Uterus (tissue), 4 donors: Measurements from ENCODE around the gene TAX1BP1. TPM values are rescaled to one million over a fixed set of nuclear protein-coding genes. Genes with fewer than 3 reads are reported as not detected.

Experiments used
- DNase-seq, 2 donors: peaks; one replicate each; pipeline ENCODE4 v3.0.0-alpha.2; 2019 to 2020
- H3K27ac ChIP-seq, 2 donors: fragments of 200-600 bp; sonication (generic); 1 replicate in 1 of 2; 2 replicates in 1 of 2; pipeline ENCODE4 v1.5.1; 2016 to 2018
- H3K27me3 ChIP-seq, 2 donors: fragments of 200-600 bp; sonication (generic); one replicate each; pipeline ENCODE4 v1.5.1; 2018 to 2019; ENCODE audit warnings: control low read depth in 1 of 2
- H3K36me3 ChIP-seq, 2 donors: fragments of 200-600 bp; sonication (generic); one replicate each; pipeline ENCODE4 v1.5.1; 2019; ENCODE audit warnings: control low read depth in 1 of 2
- H3K4me1 ChIP-seq, 2 donors: fragments of 200-600 bp; sonication (generic); one replicate each; pipeline ENCODE4 v1.5.1; 2018 to 2019; ENCODE audit warnings: control low read depth in 1 of 2
- H3K4me3 ChIP-seq, 2 donors: fragments of 200-600 bp; sonication (generic); 1 replicate in 1 of 2; 2 replicates in 1 of 2; pipeline ENCODE4 v1.5.1; 2018 to 2019; ENCODE audit warnings: mild to moderate bottlenecking in 1 of 2
- H3K9me3 ChIP-seq, 2 donors: fragments of 200-600 bp; sonication (generic); one replicate each; pipeline ENCODE4 v1.5.1; 2019; ENCODE audit warnings: control low read depth in 1 of 2
- POLR2A ChIP-seq, 2 donors: fragments of 450-650 bp; IDR thresholded peaks; one replicate each; pipeline ENCODE4 v1.6.1; 2016; ENCODE audit warnings: antibody characterized with exemption in 2 of 2, mild to moderate bottlenecking in 1 of 2, moderate library complexity in 1 of 2
- intact Hi-C: fragments of 100-400 bp; cut with DNase I; formaldehyde crosslinking; loops from one replicate; pipeline ENCODE4 v1.15.1; 2023; ENCODE audit warnings: low total_unique reads
- total RNA-seq, 4 donors: library from RNA; depleted of rRNA in 3 of 4; stranded (reverse); fragments of >200 nt in 3 of 4; gene quantifications; one replicate each; pipeline versions ENCODE4 v1.1.0 to v1.2.4, GENCODE V29; 2014 to 2023
- TF ChIP-seq, protein P1 (sequence below), 4 experiments: fragments of 200-600 bp in 2 of 4; fragments of 450-650 bp in 2 of 4; sonication (generic) in 2 of 4; IDR thresholded peaks; one replicate each; pipeline ENCODE4 v1.5.1; 2016 to 2019; ENCODE audit warnings: antibody characterized with exemption in 4 of 4, mild to moderate bottlenecking in 2 of 4, moderate library complexity in 1 of 4
- donor health status: DM: yes; HTN: yes; CAD: no.

The TAX1BP1 gene
- total RNA-seq, 4 donors from 2014 or later: 46.4 to 121 (median 77.3) TPM

GRCh38 chr7:27870595-27870994 lies 130.6 kb downstream of the TAX1BP1 start:
- H3K36me3 ChIP-seq: no peaks in the 10 kb centered on the region

DNA sequence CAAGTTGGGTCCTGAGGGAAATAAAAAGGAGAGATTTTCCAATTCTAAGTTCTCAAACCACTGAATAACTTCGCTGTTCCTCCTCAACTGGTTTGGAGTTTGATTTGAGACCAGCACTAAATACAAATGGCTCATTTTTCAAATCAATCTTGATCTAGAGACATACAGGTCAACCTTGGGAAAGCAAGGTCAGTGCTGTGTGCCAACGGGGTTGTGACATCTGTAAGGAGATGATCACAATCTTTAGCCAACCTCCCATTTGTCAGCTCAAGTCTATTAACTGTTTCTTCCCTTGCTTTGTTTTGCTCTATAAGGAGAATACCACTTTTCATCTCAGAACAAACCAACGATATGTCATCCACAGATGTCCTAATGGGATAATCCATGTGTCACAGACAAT lies 131.1 kb downstream of the TAX1BP1 start:
- TF ChIP-seq, protein P1, sequence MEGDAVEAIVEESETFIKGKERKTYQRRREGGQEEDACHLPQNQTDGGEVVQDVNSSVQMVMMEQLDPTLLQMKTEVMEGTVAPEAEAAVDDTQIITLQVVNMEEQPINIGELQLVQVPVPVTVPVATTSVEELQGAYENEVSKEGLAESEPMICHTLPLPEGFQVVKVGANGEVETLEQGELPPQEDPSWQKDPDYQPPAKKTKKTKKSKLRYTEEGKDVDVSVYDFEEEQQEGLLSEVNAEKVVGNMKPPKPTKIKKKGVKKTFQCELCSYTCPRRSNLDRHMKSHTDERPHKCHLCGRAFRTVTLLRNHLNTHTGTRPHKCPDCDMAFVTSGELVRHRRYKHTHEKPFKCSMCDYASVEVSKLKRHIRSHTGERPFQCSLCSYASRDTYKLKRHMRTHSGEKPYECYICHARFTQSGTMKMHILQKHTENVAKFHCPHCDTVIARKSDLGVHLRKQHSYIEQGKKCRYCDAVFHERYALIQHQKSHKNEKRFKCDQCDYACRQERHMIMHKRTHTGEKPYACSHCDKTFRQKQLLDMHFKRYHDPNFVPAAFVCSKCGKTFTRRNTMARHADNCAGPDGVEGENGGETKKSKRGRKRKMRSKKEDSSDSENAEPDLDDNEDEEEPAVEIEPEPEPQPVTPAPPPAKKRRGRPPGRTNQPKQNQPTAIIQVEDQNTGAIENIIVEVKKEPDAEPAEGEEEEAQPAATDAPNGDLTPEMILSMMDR (IDR thresholded peaks at IDR 0.05): no peak
- no peak for TF ChIP-seq POLR2A (IDR thresholded peaks at IDR 0.05)
- no peaks in the 10 kb centered on the region for H3K36me3 ChIP-seq
- intact Hi-C loops: no loop called here

More at GRCh38 chr7:27870595-27870994, 130.6 kb downstream of the TAX1BP1 start:
- H3K4me3 ChIP-seq: no peak overlapping the region
- intact Hi-C loops: no loop called here
- H3K9me3 ChIP-seq: no peaks in the 10 kb centered on the region
- DNase-seq: no peak
- no peak overlapping the region for H3K27ac ChIP-seq
- peaks cover 0 to 6% of the 10 kb centered on the region in 2 donors for H3K4me1 ChIP-seq
- TF ChIP-seq POLR2A (IDR thresholded peaks at IDR 0.05): no peak
- TF ChIP-seq, protein P1 (IDR thresholded peaks at IDR 0.05): no peak
- no peaks in the 10 kb centered on the region for H3K27me3 ChIP-seq

DNA sequence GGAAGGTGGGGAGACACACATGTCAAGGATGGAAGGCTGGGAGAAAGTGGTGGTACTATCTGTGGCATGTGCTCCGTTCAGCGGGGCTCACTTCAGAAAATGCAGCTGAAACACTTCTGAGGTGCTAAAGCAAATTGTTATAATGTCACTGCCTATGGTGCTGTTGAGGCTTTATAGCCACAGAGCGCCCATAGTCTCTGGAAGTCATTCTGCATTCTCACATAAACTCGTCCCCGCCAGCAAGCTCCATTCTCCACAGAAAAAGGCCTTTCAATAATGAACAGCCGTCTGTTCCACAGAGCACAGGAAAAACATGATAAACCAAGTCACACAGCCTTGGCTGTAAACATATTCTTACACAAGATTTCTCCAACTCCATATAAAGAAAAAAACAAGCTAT lies 131.9 kb downstream of the TAX1BP1 start:
- DNase-seq: no peak
- no peaks in the 10 kb centered on the region for H3K36me3 ChIP-seq
- no peak overlapping the region for H3K4me3 ChIP-seq
- H3K9me3 ChIP-seq: no peaks in the 10 kb centered on the region
- intact Hi-C loops: no loop called here
- H3K27me3 ChIP-seq: no peaks in the 10 kb centered on the region
- no peak for TF ChIP-seq POLR2A (IDR thresholded peaks at IDR 0.05)
- TF ChIP-seq, protein P1 (IDR thresholded peaks at IDR 0.05): no peak
- H3K4me1 ChIP-seq: peaks cover 0 to 6% of the 10 kb centered on the region in 2 donors
- no peak overlapping the region for H3K27ac ChIP-seq

More for the DNA sequence above, 131.1 kb downstream of the TAX1BP1 start:
- Histone ChIP-seq H3K4me1 (peaks cover 0 to 6% of the 10 kb centered on the region in 2 donors), H3K4me3 (no peak overlapping the region), H3K9me3 (no peaks in the 10 kb centered on the region), H3K27ac (no peak overlapping the region), H3K27me3 (no peaks in the 10 kb centered on the region)
- DNase-seq: no peak

DNA sequence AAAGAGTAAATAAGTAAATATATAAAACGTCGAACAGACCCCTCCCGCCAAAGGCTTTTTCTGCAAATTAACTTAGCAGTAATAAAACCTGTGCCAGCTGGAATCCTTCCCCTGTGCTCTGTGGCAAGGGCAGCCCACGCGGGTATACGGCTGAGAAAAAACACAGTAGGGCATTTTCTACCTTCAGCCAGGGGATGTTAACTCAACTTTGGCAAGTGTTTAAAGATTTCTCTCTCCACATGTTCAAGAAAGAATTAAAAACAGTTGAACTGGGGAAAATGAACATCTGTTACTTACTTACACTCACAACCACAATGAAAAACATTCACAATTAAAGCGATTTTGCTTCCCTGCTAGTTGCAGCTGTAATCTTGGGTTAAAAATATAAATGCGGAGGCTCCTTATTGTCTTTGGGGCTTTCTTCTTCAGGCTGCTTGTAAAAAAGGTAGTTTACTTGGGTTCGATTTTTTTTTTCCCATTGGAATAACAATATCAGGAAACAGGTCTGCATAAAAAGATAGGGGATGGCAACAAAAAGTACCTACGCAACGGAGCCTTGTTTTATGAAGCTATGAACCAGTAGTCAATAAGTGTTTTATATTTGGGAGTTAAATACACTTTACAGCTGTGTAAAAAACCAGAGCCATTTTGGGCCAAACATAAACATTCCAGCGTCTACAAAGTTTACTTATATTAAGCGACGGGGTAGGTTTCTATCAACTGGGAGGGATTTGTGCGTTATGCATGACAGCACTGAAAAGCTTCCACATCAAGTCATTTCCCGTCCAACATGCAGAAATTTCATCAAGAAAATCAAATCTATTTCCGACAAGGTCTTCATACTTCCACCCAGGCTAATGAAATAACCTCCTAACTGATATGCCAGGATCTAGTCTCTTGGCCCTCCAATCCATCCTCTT lies 132.7 kb downstream of the TAX1BP1 start:
- peak overlapping the region in 1 of 2 donors; percentile 19 for H3K27ac ChIP-seq
- H3K4me3 ChIP-seq: no peak overlapping the region
- DNase-seq: no peak
- TF ChIP-seq, protein P1 (IDR thresholded peaks at IDR 0.05): no peak
- no peak for TF ChIP-seq POLR2A (IDR thresholded peaks at IDR 0.05)
- peaks cover 0 to 6% of the 10 kb centered on the region in 2 donors for H3K4me1 ChIP-seq
- no peaks in the 10 kb centered on the region for H3K36me3 ChIP-seq
- intact Hi-C loops: no loop called here
- no peaks in the 10 kb centered on the region for H3K9me3 ChIP-seq
- no peaks in the 10 kb centered on the region for H3K27me3 ChIP-seq
